Transverse colon (tissue), 4 donors: ENCODE results near the gene VAPB.

ENCODE experiments used
- CTCF ChIP-seq, 5 experiments: fragments of 200-600 bp in 3 of 5; fragments of 450-650 bp in 2 of 5; sonication (generic) in 3 of 5; IDR thresholded peaks; 1 replicate in 2 of 5; 2 replicates in 3 of 5; pipeline ENCODE4 v1.5.1; 2016 to 2017; ENCODE audit warnings: antibody characterized with exemption in 5 of 5, inconsistent platforms in 3 of 5, mild to moderate bottlenecking in 2 of 5, moderate library complexity in 1 of 5
- EP300 ChIP-seq: sonication (generic); formaldehyde crosslinking; IDR thresholded peaks from one replicate; pipeline ENCODE4 v1.6.1; 2017; ENCODE audit warnings: antibody characterized with exemption, low read depth
- POLR2AphosphoS5 ChIP-seq, 3 donors: sonication (generic); formaldehyde crosslinking; IDR thresholded peaks; one replicate each; pipeline ENCODE4 v1.6.1; 2016; ENCODE audit warnings: antibody characterized with exemption in 3 of 3

- TF ChIP-seq CTCF (IDR thresholded peaks at IDR 0.05) = no peak
- peak in 1 of 3 donors; percentile 50 for TF ChIP-seq POLR2AphosphoS5 (IDR thresholded peaks at IDR 0.05)
- no peak for TF ChIP-seq EP300
Measured at GRCh38 chr20:58432186-58432954, 43.3 kb downstream of the VAPB start.
